HG03378 (cell line): ENCODE data around the gene FYB2.
A peak's percentile ranks its signal among the peaks of the same experiment; 100 is the strongest.
"Not testable (repeated sequence)": the region's sequence is repeated elsewhere in the genome, so short reads cannot be mapped to it uniquely, and the experiment has no call there.

Experiments used
- ATAC-seq: cut with Tn5 transposase; IDR thresholded peaks from one replicate; pipeline ENCODE4 v1.9.1; 2021; ENCODE audit warnings: mild to moderate bottlenecking, moderate library complexity; ENCODE audit not compliant: unreplicated experiment

The FYB2 gene

DNA sequence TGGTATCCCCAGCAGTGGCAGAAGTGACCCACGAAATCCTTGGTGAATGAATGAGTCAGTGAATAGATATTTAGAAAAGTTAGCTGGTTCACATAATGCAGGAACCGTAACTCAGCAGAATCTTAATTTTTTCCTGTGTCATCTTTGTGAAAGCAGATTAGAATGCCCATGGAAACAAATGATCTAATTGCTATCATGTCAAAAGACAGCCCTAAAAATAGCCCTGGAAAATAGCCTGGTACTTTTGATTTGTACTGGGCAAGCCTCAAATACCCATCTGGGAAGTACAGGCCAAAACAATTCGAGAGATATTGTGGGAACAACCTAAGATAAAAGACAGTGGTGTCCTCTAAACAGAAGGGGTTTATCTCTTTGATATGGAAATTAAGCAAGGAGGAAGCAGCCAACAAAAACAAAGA, 21.1 kb downstream of the FYB2 start:
- no peak for ATAC-seq

DNA sequence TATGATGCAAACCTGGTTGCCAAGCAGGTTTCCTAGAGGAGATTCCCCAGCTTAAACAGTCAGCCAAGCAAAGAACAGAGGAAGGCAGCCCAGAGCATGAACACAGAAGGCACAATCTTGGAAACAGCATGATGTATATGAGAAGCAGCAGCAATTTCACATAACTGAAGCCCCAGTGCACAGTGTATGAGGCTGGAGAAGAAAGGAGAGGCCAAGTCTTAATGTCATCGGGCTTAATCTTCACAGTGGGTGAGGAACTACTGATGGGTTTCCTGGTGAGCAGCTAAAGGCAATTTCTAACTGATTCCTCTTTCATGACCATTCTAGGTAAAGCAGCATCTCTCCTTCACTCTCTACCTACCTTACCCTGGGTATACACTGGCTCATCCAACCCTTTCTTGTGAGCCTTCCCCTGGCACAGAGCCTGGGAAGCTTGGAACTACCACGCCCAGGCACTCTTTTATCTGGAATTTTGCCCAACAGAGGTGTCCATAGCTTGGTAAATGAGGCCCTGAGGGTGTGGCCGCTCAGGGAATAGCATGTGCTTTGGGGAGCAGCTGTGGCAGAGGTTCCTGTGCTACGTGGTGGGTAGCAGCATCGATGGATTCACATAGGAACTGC, 22.0 kb downstream of the FYB2 start:
- ATAC-seq: no peak

DNA sequence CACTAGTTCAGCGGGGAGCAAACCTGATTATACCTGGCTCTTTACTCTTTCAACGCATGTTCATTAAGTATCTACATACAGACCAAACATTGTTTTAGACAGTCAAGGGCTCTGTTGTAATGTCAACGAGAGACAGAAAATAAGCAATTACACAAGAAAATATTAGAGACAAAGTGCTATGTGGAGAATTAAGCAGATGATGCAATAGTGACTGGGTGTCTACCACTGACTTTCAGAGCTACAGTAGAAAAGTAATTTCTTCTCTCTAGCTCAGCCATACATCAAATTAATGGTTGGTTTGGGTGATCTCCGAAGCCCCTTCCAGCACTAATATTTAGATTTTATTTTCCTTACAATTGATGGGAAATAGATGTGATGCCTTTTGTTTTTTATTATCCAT, 23.3 kb downstream of the FYB2 start:
- ATAC-seq: no peak

DNA sequence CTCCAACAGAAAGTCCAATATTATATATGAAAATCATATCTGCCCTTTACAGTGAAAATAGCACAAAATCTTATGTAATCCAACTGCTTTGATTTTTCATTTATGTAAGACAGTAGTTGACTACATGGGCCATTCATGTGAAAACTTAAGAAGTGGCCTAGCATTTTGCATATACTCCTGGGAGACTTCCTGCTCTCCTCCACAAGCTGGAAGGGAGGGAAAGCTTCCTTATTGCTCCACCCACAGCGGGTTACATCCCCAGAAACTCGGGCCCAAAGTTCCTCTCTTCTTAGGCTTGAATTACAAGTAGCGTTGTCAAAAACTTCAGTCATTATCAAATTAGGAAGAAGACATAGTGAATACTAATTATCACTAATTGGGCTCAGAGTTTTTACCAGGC, 29.2 kb downstream of the FYB2 start:
- ATAC-seq: no peak

DNA sequence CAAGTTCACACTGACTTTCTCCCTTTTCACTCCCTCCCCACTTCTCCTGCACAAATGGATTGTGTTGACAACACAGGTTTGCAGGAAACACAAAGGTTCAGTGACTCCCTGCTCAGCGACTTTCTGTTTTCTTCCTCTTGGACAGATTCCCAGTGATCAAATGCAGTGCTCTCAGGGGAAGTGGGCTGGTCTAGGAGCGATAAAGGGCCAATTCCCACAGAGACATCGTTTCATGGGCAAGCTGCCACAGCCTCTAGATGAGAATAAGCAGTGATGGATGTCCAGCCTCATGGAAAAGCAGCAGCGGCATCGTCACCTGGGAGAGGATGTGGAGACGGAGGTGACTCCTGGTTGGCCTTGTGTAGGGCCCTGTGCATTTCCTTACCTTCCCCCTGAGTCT, 30.6 kb downstream of the FYB2 start:
- ATAC-seq: no peak

DNA sequence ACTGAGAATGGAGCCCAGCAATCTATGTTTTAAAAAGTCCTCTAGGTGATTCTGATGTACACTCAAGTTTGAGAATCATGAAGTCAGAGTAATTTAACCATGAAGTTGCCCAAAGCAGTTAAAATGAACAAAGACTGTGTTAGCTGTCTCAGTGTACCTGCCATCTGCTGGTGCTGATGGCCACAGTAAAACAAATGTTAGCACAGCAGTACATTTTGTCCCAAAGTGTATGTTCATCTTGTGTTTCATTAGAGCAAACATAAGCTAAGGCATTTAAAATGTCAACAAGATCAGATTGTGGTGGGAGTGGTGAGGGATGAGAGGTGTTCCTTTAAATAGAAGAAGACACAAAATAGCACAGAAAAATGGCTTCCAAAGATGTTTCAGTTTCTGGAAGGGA, 31.1 kb downstream of the FYB2 start:
- no peak for ATAC-seq

DNA sequence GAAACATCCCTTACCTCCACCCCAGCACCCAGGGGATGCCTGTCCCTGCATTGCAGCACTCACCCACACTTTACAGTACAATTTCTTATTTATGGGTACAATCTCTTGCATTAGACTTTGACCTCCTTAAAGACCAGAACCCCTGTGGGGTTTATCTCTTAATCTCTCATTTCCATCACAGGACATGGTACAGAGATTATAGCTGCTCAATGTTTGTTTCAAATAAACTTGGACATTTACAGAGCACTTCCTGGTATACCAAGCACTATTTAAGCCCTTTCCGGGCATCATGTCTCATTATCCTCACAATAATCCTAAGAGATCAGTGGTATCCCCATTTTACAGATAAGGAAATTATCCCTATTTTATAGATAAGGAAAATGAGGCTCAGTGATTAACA, 31.9 kb downstream of the FYB2 start:
- ATAC-seq: no peak

DNA sequence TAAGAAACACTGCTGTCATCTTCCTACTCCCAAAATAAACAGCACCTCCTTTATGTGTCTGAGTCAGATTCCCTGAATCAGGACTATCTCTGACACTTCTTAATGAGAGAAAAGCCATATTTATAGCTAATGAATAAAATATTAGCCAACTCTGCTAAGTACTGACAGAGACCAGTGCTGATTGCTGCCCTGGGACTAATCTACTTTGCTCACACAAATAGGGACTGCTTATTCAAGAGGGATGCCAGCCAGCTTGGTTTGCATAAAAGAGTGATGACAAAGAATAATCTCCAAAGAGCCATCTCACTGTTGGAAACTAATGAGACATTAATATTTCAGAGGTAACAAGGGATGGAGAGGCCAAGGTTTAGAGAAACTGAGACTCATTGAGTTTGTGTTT, 36.4 kb downstream of the FYB2 start:
- ATAC-seq: no peak

DNA sequence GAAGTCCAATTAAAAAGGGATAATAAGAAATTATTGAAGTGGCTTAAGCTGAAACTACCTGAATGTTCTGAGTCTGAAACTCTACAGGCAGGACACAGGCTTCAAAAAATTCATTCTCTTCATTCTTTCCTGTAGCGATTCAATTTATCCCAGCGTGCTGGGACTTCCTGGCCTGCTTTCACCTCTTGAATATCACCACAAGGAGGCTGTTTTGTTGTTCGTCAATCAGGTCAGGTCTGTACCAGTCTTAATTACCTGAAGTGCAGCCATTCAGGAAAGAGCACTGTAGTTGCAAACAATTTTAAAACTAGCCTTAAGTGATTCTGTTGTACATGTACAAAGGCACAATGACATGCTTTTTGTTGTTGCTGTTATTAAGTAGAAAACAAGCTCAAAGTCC, 38.4 kb downstream of the FYB2 start:
- no peak for ATAC-seq

DNA sequence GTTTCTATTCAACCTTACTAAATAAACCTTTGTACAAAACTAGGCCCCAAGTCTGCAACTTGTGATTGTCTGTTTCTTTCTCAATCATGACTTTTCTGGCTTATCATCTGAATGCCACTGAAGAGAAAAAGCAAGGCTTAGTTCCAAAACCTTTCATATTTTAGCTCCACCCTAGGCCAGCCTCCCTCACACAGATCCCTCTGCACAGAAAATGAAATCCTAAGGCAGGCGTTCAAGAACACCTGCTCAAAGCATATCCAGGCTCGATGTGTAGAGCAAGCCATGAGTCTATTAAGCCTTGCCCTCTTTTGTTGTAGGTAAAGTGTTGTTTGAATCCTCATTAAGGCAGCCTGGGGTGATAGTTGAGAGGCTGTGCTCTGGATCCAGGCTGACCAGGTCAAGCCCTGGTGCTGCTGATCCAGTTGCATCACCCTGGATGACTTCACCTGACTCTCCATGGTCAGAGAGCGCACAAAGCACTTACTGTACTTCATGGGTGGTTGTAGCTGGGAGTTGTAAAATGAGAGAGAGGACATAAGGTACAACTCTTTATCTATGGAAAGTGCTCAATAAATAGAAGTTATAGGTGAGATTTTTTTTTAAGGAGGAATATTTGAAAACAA, 39.0 kb downstream of the FYB2 start:
- ATAC-seq: no peak

DNA sequence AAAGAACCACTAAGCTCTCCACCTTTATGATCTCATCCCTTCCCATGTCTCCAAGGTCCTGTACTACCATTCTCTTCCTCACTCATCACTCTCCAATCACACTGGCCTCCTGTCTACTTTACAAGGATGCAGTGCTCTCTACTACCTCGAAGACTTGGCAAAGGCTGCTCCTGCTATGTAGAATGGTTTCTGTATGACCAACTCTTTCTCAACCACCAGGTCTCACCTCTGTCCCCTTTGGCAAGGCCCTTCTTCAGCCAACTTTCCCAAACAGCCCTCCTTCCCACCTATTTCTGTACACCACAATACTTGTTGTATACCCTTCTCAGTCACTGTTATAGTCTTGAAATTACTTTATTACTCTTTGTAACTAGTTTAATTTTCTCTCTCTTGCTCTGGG, 41.2 kb downstream of the FYB2 start:
- ATAC-seq: no peak

DNA sequence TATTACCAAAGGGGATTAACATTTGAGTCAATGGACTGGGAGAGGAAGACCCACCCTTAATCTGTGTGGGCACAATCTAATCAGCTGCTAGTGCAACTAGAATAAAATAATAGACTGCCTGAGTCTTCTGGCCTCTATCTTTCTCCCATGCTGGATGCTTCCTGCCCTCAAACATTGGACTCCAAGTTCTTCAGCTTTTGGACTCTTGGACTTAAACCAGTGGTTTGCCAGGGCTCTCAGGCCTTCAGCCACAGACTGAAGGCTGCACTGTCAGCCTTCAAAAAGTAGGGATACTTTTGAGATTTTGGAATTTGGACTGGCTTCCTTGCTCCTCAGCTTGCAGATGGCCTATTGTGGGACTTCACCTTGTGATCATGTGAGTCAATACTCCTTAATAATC, 44.5 kb downstream of the FYB2 start:
- not testable (repeated sequence) for ATAC-seq

DNA sequence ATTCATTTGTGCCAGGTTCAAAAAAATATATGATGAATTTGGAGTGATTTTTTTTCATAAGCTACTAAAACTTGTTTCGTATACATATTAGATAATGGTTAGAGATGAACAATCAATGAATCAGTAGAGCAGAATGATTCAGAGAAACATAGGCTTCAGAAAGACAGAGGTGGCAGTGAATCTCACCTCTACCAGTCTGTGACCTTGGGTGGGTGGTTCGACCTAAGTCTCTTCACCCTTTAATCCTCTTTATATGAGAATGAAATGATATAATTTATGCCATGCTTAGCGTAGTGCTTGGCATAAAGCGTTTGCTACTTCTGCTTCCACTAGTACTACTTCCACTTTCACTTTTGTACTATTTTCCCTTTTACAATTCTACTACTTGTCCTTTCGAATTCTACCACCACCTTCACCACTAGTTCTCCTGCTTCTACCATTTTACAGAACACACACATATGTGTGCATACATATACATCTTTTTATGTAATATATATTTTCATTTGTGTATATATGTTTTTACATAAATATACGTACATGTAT, 45.1 kb downstream of the FYB2 start:
- ATAC-seq: peak; percentile 84

DNA sequence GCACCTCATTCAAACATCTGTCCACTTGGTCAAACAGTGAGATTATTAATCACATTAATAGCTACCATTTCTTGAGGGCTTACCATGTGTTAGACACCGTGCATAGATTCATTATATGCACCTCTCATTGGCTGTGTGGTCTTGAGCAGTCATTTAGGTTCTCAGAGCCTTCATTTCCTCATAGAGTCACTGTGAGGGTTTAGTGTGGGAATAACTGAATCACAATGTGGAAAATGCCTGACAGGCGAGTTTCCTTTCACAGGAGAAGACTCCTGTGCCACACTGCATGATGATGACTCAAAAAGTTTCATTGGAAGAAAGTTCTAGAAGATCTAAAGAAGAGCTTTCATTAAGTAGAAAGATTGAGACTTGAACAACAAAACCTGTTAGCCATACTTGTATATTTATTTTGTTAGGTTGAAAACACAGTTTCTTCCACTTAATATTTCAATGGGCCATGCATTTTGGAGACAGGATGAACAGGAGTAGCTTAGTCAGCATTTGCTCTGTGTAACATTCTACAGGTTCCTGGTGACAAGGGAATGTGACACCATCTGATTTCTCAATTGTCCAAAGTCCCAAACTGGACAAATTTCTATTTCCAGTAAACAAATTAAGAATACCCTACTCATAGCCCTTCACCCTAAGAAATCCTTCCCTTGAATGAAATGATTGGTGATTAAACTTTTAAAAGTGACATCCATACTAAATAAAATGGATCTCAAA, 45.7 kb downstream of the FYB2 start:
- ATAC-seq: no peak

DNA sequence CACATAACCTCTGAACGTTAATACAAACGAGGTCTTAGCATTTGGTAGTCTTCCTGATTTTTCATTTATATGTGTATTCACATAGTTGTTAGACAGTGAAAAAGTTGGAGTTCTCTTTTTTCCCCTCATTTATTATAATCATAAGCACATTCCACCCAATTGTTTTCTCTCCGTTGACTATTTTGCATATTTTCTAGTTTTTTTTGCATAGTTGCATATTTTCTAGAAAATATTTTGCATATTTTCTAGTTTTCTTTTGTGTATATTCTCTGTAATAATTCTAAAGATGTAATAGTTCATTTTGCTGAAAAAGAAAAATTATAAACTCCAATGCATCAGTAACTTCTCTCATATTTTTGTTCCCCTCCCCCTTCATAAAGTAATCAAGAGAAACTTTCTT, 47.5 kb downstream of the FYB2 start:
- ATAC-seq: no peak

DNA sequence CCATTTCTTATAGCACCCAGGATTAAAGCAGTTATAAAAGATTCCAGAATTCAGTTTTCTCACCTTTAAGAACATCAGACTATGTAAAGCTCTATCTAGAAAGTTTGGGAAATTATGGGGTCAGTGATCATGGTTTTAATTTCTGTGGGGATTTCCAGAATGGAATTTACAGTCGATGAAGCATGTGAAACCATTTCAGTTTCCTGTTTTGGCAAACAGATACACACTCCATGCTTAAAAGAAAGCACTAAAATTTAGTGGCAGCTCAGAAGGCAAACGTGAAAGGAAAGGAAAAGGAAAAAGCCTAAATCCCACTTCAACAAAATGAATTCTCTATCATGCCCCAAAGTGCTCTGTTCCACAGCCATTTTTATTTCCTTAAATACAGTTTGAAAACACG, 60.4 kb downstream of the FYB2 start:
- ATAC-seq: no peak

DNA sequence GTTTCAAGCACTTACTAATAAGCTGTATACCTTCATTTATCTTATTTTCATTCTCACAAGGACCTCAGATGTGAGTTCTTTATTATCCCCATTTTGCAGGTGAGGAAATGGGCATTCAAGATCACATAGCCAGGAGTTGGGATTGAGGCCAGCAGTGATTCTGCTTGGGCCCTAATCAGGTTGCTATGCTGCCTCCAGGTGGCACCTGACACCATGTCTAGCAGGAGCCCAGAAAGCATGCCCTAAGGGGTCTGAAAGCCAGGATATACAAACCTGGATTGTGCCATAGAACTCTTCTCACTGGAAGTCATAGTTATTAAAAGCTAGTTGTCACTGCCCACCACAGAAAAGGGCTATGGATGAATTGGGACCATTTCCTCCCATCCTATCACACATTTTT, 61.1 kb downstream of the FYB2 start:
- no peak for ATAC-seq

DNA sequence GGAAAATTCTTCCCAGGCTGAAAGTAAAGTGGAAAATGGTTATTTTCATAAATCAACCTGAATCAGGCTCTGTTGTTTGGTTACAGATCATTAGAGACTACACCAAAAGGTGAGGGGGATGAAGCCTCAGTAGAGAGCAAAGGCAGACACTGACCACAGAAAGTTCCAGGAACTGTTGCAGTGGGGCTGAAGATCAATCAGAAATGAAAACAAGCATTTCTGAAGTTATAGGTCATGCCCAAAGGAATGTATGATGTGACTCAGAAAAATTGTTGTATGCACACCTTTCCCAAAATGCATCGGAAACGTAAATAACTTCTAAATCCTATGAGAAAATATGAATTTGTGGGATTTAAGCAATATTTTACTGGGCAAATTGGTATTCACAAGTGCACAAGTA, 63.3 kb downstream of the FYB2 start:
- ATAC-seq: no peak

DNA sequence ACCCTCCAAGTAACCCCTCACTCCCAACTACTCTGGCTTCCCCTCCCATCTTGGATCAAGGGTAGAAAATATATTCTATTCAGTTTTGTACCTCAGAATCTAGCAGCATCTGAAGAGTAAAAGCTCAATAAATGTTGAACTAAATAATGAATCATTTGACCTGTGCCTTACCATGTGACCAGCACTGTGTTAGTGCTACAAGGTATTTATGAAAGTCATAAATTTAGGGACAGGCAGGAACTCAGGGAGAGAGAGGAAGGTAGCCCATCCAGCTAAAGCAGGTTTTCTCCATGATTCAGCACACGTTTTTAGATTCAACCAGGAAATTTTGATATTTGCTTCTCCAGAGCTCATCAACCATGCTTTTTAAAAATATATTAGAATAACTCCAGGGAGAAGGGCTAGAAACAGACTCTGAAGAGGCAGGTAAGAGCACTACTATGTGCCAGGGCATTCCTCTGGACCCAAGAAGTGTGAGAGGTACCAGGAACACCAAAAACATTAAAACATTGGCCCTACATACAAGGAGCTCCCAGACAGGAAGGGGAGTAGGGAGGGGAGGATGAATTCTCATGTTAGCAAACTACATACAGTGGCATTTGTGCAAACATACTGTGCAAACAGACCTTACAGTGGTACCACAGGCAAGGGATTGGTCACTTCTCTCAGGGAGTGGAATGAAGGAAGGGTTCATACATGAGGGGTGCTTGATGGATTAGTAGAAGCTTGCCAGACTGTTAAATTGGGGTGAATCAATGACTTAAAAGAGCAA, 64.3 kb downstream of the FYB2 start:
- ATAC-seq: no peak

DNA sequence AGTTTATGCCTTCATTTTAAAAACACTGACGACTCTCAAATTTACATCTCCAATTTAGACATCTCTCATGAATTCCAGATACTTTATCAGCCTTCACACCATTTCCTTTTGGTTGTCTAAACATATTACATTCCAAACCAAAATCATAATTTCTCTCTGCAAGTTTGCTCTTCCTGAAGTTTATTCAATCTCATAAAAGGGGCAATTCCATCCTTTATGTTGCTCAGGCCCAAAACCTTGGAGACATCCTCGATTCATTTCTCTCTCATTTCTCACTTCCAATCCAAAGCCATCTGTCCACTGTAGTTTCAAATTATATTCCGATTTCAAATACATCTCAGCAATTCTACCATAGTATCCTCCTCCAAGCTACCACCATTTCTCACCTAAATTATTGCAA, 74.0 kb downstream of the FYB2 start:
- no peak for ATAC-seq

DNA sequence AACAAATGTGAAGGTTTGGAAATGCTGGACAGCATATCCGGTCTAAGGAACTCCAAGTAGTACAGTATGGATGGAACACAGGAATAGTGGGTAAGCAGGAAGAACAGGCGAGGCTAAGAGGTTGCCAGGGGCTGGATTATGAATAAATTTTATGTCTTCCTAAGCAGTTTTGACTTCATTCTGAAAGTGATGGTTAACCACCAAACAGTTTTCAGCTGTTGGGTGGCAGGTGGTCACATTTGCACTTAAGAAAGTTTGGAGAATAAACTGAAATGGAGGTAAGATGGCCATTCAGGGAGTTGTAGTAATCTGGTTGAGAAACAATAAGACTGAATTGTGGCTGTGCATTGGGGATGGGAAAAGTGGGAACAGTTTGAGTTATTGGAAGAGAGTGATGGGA, 90.2 kb downstream of the FYB2 start:
- no peak for ATAC-seq
